NCI-H82 treated with DMSO at 0.1 percent for 48 hours (cell line): ENCODE measurements around the gene KLHL26.
"Not testable (repeated sequence)": the region's sequence is repeated elsewhere in the genome, so short reads cannot be mapped to it uniquely, and the experiment has no call there.

ENCODE experiments used
- DNase-seq: peaks from one replicate; lab custom pipeline; 2025; ENCODE audit not compliant: unreplicated experiment; lab: John Stamatoyannopoulos, UW

The KLHL26 gene

DNA sequence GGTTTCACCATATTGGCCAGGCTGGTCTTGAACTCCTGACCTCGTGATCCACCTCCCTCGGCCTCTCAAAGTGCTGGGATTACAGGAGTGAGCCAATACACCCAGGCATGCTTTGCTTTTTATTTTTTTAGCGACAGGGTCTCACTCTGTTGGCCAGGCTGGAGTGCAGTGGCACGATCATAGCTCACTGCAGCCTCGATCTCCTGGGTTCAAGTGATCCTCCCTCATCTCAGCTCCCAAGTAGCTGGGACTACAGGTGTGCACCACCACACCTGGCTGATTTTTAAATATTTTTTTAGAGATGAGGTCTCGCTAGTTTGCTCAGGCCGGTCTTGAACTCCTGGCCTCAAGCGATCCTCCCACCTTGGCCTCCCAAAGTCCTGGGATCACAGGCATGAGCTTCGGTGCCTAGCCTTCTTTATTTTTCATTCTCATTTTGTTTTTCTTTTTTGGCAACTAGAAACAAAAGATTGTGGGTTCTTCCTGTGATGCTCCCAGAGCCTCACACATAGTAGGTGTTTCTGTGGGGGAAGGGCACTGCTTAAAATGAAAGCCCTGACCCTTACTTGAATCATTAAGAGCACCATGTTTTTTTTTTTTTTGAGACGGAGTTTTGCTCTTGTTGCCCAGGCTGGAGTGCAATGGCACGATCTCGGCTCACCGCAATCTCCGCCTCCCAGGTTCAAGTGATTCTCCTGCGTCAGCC lies 36.0 kb upstream of the KLHL26 start:
- DNase-seq: not testable (repeated sequence)

DNA sequence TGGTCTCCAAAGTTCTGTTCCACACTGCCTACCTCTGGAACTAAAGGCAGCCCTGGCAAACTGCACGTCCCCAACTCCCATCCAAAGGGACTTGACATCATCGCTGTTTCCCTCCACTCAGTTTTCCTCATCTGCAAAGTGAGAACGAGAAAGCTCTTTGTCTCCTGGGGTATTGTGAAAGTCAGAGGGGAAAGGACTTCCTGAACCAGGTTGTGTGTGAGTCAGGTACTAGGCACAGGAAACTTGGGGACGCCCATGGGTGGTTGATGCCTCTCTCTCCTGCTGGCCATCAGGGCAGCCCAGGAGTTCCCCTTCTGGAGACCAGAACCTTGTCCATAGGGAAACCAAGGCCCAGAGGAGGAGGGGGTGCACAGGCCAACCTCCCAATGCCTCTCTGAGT lies 35.0 kb upstream of the KLHL26 start:
- DNase-seq: no peak

DNA sequence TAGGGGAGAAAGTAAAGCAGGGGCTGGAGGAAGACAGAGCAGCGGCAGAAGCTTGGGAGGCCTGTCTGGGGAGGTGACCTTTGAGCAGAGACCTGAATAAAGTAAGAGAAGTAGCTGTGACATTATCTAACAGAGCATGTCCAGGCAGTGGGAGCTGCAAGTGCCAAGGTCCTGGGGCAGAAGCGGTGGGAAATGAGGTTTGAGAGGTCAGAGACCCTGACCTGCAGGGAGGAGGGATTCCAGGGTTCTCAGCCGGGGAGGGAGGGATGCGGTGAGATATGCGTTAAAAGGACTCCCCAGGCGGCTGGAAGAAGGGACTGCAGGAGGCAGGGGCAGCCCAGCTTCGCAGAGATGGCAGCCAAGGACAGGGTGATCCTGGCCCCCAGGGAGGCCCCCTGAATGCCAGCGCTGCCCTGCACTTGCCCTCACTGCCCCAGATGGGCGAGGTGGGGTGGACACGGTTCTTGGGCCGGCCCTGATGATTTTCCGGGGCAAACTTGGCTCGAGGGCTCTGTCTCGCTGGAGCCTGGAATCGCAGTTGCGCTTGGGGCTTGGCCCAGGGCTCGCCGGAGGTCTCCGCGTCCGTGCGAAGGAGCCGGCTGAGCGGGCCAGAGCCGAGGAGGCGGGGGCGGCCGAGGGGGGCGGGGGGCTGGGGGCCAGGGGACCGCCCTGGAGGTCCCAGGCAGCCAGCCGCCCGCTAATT lies 33.4 kb upstream of the KLHL26 start:
- DNase-seq: peak; percentile 15

DNA sequence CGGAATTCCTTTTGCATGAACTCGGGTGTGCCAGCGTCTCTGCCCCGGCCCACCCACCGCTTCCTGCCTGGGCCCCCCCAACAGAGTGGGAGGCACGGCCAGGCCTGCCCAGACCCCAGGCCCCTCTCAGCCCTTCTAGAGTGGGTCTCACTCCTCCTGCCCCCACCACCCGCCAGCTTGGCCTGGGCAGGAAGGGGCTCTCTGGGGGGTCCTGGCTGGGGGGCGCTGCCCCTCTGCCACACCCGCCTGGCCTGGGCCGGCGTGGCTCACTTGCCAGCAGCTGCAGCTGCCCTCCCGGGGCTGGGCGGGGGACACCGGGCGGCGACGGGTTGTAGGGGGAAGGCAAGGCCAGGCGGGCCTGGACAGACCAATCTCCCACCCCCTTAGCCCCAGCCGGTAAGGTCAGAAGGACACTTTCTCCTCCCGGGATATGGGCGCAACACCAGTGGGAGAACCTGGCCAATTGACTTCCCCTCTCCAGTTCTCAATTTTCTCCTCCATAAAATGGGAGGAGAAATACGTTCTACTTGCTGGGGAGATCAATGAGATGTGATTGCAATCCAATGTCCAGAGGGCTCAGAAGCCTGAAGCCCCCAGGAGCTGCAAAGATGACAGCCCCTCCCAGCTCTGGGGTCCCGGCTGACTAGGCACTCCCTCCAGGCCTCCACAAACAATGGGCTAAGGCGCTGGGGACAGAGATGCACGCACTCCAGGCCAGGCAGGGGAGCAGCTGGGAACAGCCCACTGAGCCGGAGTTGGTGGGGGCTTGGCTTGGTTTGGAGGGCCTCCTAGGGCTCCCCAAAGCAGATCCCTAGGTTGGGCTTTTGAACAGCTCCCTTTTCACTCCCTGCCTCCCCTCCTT lies 32.6 kb upstream of the KLHL26 start:
- no peak for DNase-seq

DNA sequence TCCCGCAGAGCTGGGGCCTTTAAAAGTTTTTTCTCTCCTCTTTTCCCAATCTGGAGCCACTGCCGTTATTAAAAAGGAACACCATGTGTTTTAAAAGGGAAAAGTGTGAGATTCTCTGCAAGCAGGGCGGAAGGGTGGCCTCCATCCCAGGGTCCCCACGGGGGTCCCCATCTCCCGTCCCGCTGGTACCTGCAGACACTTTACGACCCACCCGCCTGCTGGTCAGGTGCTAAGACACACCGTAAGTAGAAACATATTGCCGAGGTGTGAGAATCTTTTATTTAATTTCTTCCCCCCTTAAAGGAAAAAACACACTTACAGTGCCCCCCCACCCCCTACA lies 32.0 kb upstream of the KLHL26 start:
- no peak for DNase-seq

DNA sequence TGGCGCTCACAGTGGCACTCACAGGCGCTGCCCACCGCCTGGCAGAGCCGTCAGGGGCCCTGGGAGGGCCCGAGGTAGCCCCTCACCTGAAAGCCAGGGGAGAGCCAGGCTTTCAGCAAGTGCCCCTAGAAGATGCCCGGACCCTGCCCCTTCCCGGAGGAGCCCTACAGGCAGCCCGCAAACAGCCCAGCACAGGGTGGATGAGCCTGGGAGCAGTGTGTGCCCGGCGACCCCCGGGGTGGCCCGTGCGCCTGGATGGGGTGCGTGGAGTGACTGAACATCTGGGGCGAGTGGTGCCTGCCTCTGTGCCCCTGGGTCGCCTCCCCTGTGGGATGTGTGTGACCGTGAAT lies 31.7 kb upstream of the KLHL26 start:
- DNase-seq: no peak

DNA sequence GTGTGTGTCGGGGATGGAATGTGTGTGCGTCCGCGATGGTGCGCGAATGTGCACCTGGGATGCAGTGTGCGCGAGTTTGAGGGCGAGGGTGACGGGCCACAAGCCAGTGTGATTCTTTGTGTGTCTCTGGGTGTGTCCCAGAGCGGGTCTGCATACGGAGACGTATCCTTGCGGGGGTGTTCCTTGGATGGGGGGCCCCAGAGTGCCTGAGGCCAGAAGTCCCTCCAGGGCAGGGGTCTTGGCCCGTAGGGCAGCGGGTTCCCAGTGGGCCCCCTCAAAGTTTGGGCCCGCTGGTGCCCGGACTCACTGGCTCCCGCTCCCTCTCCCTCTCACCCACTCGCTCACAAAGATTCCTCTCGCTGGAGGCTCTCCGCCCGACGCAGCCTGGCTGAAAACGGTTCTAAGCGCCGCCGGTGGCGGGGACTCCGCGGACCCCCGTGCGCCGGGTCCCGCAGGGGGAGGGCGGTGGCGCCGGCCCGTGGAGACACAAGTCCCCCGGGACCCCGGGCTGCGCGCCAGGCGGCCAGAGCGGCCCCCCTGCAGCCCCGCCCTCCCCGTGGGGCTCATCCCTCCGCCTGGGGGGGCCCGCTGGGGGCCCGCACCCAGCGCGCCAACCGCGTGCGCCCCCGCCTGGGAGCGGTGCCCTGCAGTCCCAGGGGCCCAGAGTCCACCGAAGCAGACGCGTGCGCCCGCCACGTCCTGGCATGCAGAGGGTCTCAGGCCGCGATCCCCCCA lies 31.1 kb upstream of the KLHL26 start:
- no peak for DNase-seq

DNA sequence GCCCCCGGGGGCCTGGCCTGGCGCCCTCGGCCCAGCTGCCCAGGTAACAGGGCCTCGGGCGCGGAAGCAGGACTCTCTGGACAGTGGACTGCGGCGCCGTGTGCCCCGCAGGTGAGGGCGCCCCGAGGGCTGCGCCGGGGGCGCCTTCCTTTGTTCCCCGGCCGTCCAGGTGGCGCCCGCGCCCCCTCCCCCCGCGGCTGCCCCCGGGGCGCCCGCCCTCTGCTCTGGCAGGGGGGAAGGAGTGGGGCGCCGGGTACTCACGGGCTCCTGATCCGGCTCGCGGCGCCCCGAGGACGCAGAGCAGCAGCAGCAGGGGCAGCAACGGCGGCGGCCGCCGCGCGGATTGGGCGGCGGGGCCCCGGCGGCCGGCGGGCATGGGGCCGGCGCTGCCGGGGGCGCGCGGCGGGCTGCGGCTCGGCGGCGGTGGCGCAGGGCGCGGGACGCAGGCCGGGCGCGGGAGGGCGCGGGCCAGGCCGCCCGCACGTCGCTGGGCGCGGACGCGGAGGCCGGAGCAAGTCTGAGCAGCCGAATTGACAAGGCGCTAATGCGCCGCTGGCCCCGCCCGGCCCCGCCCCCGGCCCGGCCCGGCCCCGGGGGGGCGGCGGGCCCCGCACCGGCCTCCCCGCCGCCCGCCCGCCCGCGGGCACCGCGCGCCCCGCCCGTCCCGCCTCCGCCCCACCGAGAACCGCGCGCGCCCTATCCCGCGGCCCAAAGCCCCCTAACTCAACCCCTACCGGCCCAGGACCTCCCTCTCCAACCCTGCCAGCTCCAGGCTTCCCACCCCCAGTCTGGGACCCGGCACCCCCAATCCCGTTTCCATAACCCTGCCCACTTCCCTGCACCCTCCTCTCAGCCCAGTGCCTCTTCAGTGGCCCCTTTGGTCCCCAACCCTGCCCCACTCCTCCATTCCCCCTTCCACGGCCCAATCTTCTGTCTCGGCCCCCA lies 30.3 kb upstream of the KLHL26 start, which contains the start of gene CRLF1:
Gene CRLF1, minus strand, starts transcription at position 519 of the 945 bp plus-strand sequence. Its CDS starts 143 bp downstream, at position 376.
- no peak for DNase-seq

DNA sequence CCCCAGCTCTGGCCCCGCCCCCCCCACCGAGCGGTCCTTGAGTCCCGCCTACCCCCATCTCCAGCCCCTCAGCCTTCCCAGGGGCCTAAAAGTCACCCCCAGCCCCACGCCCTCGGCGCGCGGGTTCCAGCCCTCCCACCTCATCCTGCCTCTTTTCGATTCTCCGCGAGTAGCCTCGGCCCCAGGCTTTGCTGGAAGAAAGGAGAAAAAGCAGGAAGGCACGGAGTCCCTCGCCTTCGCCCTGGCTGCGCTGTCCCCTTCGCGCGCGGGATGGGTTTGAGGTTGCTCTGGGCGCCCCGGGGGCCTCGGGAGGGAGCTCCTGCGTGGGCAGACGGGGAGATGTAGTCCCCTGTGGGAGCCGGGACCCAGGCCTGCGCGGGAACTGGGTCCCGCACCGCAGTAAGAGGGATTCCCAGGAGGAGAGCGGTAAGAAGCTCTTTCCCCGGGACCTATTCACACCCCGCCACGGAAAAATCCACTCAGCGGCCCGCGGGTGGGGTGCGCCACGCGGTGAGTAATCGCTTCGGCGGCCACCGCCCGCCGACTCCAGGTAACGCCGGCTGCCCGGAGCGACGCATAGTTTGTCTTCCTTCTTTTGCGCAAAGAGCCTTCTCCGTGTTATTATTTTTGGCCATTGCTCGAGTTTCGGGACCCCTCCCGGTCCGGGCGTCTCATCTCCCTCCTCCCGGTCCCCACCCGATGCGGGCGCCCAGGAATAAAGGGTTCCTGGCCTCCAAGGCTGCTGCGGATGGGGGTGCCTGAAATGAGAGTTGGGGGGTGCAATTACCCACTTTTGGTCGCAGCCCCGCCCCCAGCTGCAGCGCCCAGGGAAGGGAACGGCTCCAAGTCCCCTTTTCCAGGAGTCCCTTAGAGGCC lies 29.4 kb upstream of the KLHL26 start:
- no peak for DNase-seq

DNA sequence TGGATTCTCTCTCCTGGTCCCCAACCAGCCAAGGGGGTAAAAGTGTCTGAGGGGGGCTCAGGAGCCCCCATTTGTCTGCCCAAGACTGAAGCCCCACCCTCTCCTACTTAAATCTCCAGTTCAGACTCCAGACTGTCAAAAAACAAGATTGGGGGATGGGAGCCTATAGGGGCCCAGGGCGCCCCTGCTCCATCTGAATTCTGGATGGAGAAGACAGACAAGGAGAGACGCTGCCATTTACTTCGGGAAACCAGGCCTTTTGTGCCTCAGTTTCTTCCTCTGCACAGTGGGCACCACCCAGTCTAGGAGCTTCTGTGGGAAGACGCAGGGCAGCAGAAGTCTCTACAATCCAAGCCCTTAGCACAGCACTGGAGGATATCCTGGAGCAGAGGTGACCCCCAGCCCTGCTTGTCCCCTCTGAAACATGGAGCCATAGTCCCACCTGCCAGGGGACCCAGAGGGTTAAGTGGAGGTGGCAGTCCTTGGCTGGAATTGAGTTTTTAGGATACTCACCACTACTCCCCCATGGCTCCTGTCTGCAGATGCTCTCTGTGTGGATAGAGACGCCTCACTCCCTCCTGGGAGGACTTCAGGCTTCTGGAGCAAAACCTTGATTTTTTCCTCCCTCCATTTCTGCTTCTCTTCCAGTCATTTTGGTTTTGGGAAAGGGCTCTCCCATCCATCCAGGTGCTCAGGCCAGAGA lies 28.6 kb upstream of the KLHL26 start:
- no peak for DNase-seq

DNA sequence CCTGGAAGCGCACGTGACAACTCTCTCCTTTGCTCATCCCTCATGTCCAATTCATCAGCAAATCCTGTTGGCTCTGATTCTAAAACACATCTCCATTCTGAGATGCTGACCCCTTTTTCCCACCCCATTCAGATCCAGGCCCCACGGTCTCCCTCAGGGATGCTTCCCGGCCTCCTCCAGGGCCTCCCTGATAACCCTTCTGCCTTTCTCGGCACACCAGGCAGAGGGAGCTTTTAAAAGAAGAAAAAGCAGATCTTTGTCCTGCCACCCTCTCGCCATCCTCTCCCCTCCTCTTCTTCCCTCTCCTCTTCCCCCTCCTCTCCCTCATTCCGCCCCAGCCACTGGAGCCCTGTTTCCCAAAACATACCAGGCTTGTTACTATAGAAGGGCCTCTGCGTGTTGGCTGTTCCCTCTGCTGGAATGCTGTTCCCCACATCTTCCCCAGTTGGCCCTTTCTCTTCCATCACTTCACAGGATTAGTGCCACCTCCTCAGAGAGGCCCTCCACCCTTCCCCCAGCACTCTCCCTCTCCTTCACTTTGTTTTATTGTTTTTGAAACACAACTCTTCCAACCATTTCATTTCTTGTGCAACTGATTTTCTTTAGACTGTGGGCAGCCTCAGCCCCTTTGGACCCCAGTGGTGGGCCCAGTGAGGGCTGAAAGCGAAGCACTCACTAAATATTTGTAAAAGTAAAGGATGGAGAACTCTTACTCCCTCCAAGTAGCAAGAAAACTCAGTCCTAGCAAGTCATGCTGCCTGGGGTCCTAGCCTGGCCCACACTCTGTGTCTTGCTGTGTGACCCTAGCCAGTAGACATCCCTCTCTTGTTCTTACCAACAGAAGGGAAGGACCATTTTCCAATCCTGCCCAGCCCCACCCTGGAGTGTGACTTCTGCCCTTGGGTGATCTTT lies 27.8 kb upstream of the KLHL26 start:
- no peak for DNase-seq

DNA sequence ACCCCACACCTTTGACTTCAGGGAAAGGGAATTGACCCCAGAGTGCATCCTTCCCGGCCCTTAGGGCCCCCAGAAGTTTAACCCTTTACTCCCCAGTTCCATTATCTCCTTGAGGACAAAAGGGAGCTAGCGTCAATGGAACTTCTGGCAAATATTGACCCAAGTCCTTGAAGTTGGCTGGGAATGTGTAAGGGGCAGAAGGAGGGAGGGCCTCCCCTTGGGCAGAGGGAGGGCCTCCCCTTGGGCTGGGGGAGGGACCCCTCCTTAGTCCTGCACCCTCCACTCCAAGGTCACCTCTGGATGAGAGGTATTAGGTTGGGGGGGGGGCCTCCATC lies 27.1 kb upstream of the KLHL26 start:
- DNase-seq: no peak

DNA sequence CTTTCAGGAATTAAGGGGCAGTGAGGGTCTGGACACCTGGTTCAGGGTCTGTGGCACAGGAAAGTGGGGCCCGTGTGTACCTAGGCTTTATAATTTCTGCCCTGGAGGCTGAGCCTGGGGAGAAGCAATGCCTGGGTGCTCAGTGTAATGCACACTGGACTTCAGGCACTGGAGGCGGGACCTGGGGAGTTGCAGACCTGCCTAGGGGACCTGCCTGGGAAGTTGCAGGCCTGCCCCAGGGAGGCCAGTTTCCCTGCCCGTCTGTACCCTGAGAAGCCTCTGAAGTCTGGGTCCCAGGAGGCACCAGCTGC lies 26.6 kb upstream of the KLHL26 start:
- DNase-seq: no peak

DNA sequence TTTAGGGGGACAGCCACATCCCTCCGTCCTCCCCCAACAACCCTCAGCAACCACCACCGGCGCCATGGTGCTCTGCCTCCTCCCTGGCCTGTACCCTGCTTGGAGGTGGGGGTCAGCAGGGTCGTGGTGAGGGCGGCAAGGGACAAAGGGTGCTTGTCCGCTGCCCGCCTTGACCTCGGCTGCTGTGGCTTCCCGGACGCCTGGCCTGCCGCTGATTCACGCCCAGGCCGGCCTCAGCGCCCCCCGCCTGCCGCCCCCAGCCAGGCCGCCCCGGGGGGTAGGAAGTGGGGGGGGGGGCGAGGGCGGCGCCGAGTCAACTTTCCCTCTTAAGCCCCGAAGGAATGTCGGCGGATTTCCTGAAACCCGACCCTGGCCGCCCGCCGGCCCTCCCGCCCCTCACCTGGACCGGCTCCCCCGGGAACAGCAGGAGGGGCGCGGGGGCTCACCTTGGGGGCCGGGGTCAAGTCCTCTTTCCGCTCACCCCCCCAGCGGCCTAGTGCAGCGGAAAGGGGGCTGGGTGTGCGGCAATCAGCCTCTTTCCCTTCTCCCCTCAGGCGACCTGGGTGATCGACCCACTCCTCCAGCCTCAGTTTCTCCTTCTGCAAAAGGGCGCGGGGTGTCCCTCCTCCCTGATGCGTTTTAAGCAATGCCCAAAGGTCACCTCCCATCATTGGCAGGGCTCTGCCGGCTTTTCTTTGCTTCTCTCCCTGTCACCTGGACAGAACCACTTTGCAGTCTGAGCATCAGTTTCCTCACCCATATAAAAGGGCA lies 26.1 kb upstream of the KLHL26 start:
- no peak for DNase-seq

DNA sequence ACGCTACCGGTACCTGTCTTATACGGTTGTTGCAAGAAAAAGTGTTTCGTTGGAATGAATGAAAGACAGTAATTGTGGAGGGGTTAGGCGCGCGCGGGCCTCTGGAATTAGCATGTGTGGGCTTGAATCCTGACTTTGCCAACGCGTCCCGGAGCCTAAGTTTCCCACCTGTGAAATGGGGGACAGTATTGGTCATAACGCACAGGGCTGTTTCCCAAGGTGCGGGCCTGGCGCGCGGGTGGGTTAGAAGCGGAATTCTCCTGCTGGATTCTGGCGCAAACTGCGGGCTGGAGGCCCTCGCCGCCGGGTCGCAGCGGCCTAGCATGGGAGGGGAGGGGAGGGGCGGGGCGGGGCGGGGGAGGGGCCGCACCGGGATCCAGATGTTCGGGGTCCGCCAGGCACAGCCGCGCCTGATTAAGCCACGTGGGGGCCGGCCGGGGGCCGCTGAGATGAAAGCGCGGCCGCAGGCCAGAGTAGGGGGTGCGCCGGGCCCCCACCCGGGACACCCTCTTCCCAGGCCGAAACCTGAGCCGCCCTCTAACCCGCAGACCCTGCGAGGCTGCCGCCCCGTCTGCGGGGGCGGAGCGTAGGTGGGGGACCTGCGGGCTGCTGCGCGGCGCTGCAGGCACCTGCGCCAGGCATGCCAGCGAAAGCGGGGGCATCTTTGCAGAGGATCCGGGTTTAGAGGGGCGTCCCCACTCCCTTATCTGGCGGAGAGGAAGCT lies 25.3 kb upstream of the KLHL26 start:
- no peak for DNase-seq

DNA sequence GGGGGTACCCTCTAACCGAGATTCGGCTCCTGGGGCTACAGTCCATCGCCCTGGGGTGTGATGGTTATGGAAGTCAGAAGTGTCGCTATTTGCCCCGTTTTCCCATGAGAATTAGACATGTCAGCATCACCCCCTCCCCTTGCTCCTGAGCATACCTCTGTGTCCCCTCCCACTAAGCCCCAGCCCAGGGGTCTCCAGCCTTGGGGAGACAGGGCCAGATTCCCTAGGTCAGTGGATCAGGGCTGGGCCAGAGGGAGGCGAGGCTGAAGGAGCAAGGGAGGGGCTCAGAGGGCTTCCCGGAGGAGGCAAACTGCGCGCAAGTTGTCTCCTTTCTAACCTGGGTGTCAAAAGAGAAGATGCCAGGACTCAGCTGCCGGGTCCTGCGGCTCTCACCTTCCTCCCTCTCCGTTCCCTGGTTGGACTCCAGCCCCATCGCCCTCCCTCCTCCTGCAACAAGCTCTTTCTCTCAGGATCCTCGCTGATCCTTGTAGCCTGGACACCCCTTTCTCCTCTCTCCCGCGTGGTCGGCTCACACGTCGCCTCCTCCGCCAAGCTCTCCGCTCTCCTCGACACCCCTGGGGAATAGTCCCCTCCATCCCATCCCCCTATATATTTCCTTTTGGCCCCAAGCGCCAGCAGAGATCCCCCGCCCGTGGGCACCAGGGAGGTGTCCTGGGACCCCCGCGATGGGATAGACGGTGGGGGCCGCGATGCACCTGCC lies 24.6 kb upstream of the KLHL26 start:
- DNase-seq: no peak
